ENCODE data around the gene GLCE.
A peak's percentile ranks its signal among the peaks of the same experiment; 100 is the strongest.

The GLCE gene

GRCh38 chr15:69160141-69160993 is at the start of gene GLCE:
TSS of gene GLCE (plus strand) at chr15:69160635. CDS start at chr15:69255807, 95,172 bp downstream.
- peak; percentile 98 for DNase-seq

- DNase-seq: no peak
Observed at GRCh38 chr15:69114331-69114928, 46.0 kb upstream of the GLCE start.

GRCh38 chr15:69115031-69115430 is 45.4 kb upstream of the GLCE start:
- no peak for DNase-seq

- DNase-seq: no peak
Observed at GRCh38 chr15:69116391-69116790, 44.0 kb upstream of the GLCE start.

GRCh38 chr15:69117431-69117871 is 43.0 kb upstream of the GLCE start:
- no peak for DNase-seq

- DNase-seq: no peak
Observed at GRCh38 chr15:69118089-69118488, 42.3 kb upstream of the GLCE start.

- DNase-seq: no peak
Observed at GRCh38 chr15:69119001-69119400, 41.4 kb upstream of the GLCE start.

- DNase-seq: no peak
Observed at GRCh38 chr15:69119683-69120395, 40.6 kb upstream of the GLCE start.

GRCh38 chr15:69120732-69121131 is 39.7 kb upstream of the GLCE start:
- DNase-seq: no peak

GRCh38 chr15:69121198-69121828 is 39.1 kb upstream of the GLCE start:
- no peak for DNase-seq

- DNase-seq: no peak
Observed at GRCh38 chr15:69125236-69125635, 35.2 kb upstream of the GLCE start.

- DNase-seq: no peak
Observed at GRCh38 chr15:69126054-69126469, 34.4 kb upstream of the GLCE start.

GRCh38 chr15:69127306-69127705 is 33.1 kb upstream of the GLCE start:
- DNase-seq: no peak

- no peak for DNase-seq
Observed at GRCh38 chr15:69128667-69129311, 31.6 kb upstream of the GLCE start.

- DNase-seq: peak; percentile 14
Observed at GRCh38 chr15:69131362-69132220, 28.8 kb upstream of the GLCE start.

- no peak for DNase-seq
Observed at GRCh38 chr15:69132430-69132829, 28.0 kb upstream of the GLCE start.

- no peak for DNase-seq
Observed at GRCh38 chr15:69132977-69133861, 27.2 kb upstream of the GLCE start.

GRCh38 chr15:69133862-69134519 is 26.4 kb upstream of the GLCE start:
- no peak for DNase-seq

GRCh38 chr15:69134791-69135190 is 25.6 kb upstream of the GLCE start:
- DNase-seq: no peak

GRCh38 chr15:69135499-69135898 is 24.9 kb upstream of the GLCE start:
- DNase-seq: no peak

Data from midbrain (tissue), 1 donor.